GM12891 (cell line): ENCODE data around the gene UMAD1.

Experiments
- POLR2AphosphoS5 ChIP-seq: IDR thresholded peaks from 2 replicates; pipeline ENCODE4 v1.6.1; 2011; ENCODE audit warnings: low read depth, low read length, control low read depth
- TAF1 ChIP-seq: IDR thresholded peaks from 2 replicates; pipeline ENCODE4 v1.6.1; 2011; ENCODE audit warnings: low read depth, low read length, control low read depth

- no peak for TF ChIP-seq POLR2AphosphoS5
- no peak for TF ChIP-seq TAF1
These were observed 46.4 kb downstream of the UMAD1 start for GRCh38 chr7:7686811-7687508.
